Uterus (tissue), 2 donors: ENCODE results near the gene ZNF407.

Source experiments
- CTCF ChIP-seq, 4 experiments: fragments of 200-600 bp in 2 of 4; fragments of 450-650 bp in 2 of 4; sonication (generic) in 2 of 4; IDR thresholded peaks; one replicate each; pipeline ENCODE4 v1.5.1; 2016 to 2019; ENCODE audit warnings: antibody characterized with exemption in 4 of 4, mild to moderate bottlenecking in 2 of 4, moderate library complexity in 1 of 4
- POLR2A ChIP-seq, 2 donors: fragments of 450-650 bp; IDR thresholded peaks; one replicate each; pipeline ENCODE4 v1.6.1; 2016; ENCODE audit warnings: antibody characterized with exemption in 2 of 2, mild to moderate bottlenecking in 1 of 2, moderate library complexity in 1 of 2

GRCh38 chr18:75064513-75064905, 466.8 kb downstream of the ZNF407 start:
- no peak for TF ChIP-seq POLR2A (IDR thresholded peaks at IDR 0.05)
- TF ChIP-seq CTCF (IDR thresholded peaks at IDR 0.05), result no peak
